GM12873 (cell line): ENCODE data around the gene OR6P1.

Source experiments
- CTCF ChIP-seq: IDR thresholded peaks from 2 replicates; pipeline ENCODE4 v1.5.1; 2012; ENCODE audit warnings: low read depth, mild to moderate bottlenecking, moderate library complexity, low read length, control low read depth; ENCODE audit not compliant: insufficient read depth; ENCODE audit errors: missing control alignments

OR6P1 gene

GRCh38 chr1:158570480-158570879, at the start of gene OR6P1:
TSS of gene OR6P1 (minus strand) at chr1:158570580. CDS start at chr1:158563604, 6,976 bp downstream.
- TF ChIP-seq CTCF = no peak

GRCh38 chr1:158613764-158614163, 43.4 kb upstream of the OR6P1 start:
- no peak for TF ChIP-seq CTCF

GRCh38 chr1:158611916-158612315, 41.5 kb upstream of the OR6P1 start:
- no peak for TF ChIP-seq CTCF

GRCh38 chr1:158607296-158607695, 36.9 kb upstream of the OR6P1 start:
- no peak for TF ChIP-seq CTCF

GRCh38 chr1:158604968-158605367, 34.6 kb upstream of the OR6P1 start, which contains the start of gene OR10Z1:
TSS of gene OR10Z1 (plus strand) at chr1:158605268. CDS start at chr1:158606439, 1,171 bp downstream.
- TF ChIP-seq CTCF = no peak

- TF ChIP-seq CTCF = no peak
These were observed 30.4 kb upstream of the OR6P1 start for GRCh38 chr1:158600735-158601134.

- TF ChIP-seq CTCF = no peak
These were observed 16.6 kb upstream of the OR6P1 start for GRCh38 chr1:158586942-158587341.
